ENCODE data around the gene DNAI4.
A peak's percentile ranks its signal among the peaks of the same experiment; 100 is the strongest.
"Not testable (repeated sequence)": the region's sequence is repeated elsewhere in the genome, so short reads cannot be mapped to it uniquely, and the experiment has no call there.

Gene DNAI4

DNA sequence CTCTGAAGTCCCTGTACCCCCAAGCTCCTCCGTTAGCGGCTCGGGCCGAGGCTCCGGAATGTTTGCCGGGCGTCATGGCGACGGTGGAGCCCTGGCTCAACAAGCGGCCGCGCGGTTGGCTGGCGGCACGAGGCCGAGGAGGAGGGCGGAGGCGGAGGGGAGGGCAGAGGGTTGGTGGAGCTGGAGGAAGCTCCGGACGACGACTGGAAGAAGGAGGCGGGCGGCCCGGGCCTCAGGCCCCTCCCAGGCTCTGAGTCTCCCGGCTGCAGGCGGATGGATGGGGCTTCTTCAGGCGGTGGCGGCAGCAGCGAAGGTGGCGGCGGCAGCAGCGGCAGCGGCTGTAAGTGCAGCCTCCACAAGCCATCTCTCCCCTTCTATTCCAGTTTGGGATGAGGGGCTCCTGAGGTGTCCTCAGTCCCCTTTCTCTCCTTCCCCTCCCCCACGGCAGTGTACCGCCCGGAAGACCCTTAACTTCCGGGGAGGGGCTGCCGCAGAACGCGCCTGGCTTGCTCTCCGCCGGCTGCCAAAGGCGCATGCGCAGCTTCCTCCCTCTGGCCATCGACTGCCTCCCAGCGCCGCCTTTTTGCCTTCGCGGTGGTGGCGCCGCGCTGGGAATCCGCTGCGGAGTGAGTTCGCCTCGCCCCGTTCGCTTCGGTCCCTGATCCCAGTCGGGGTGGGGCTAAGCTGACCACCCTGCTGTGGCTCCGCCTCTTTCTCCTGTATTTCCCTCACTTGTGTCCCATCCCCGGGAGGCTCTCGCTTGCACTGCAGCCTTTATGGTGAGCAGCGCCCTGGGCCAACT, at the start of gene DNAI4, which contains the start of gene MIER1:
Gene DNAI4, minus strand, starts transcription at position 101 of the 802 bp plus-strand sequence. Its CDS starts 25 bp downstream, at position 76.
Gene MIER1, plus strand, starts transcription at position 235 of the 802 bp plus-strand sequence. Its CDS starts 39 bp downstream, at position 274.
- peak; percentile 86 to 94 (median 88) for DNase-seq (ENCODE audit: low read depth in 2 of 3, low spot score in 2 of 3)

GRCh38 chr1:66968574-66968973, 43.9 kb upstream of the DNAI4 start:
- no peak for DNase-seq (ENCODE audit: low read depth in 2 of 3, low spot score in 2 of 3)

DNA sequence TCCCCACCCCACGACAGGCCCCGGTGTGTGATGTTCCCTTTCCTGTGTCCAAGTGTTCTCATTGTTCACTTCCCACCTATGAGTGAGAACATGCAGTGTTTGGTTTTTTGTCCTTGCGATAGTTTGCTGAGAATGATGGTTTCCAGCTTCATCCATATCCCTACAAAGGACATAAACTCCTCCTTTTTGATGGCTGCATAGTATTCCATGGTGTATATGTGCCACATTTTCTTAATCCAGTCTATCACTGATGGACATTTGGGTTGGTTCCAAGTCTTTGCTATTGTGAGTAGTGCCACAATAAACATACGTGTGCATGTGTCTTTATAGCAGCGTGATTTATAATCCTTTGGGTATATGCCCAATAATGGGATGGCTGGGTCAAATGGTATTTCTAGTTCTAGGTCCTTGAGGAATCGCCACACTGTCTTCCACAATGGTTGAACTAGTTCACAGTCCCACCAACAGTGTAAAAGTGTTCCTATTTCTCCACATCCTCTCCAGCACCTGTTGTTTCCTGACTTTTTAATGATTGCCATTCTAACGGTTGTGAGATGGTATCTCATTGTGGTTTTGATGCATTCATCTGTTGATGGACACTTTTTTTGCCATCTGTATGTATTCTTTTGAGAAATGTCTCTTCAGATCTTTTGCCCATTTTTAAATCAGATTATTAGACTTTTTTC, 41.7 kb upstream of the DNAI4 start:
- not testable (repeated sequence) for DNase-seq (ENCODE audit: low read depth in 2 of 3, low spot score in 2 of 3)

- DNase-seq (ENCODE audit: low read depth in 2 of 3, low spot score in 2 of 3): no peak
Measured at GRCh38 chr1:66957938-66958337, 33.3 kb upstream of the DNAI4 start.

- DNase-seq (ENCODE audit: low read depth in 2 of 3, low spot score in 2 of 3): no peak
Measured at GRCh38 chr1:66954208-66954607, 29.6 kb upstream of the DNAI4 start.

DNA sequence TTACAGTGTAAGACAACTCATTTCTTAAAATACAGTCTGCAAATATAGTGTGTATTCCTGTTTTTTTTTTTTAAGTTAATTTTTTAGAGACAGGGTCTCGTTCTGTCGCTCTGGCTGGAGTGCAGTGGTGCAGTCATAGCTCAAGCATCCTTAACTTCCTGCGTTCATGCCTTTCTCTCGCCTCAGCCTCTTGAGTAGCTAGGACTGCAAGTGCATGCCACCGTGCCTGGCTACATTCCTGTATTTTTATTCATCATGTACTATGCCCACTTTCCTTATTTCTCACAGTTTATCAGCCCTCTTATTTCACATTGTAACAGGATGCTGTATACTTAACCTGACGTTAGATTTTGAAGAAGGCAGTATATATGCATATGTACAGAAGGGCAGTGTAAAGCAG, 26.9 kb upstream of the DNAI4 start:
- DNase-seq (ENCODE audit: low read depth in 2 of 3, low spot score in 2 of 3): no peak

- no peak for DNase-seq (ENCODE audit: low read depth in 2 of 3, low spot score in 2 of 3)
Measured at GRCh38 chr1:66947267-66947666, 22.6 kb upstream of the DNAI4 start.

DNA sequence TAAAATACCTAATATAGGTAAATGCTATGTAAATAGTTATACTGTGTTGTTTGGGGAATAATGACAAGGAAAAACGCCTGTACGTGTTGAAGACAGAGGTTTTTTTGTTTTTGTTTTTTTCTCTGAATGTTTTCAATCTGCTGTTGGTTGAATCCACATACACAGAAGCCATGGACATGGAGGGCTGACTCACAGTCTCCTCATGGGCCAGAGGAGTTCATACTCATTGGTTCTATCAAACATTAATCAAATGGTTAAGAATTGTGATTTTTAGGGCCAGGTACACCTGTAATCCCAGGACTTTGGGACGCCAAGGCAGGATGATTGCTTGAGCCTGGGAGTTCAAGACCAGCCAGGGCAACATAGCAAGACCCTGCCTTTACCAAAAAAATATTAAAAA, 20.7 kb upstream of the DNAI4 start:
- no peak for DNase-seq (ENCODE audit: low read depth in 2 of 3, low spot score in 2 of 3)

- DNase-seq (ENCODE audit: low read depth in 2 of 3, low spot score in 2 of 3): no peak
Measured at GRCh38 chr1:66944330-66945274, 19.9 kb upstream of the DNAI4 start.

GRCh38 chr1:66943361-66943969, 18.8 kb upstream of the DNAI4 start:
- DNase-seq (ENCODE audit: low read depth in 2 of 3, low spot score in 2 of 3): no peak

- DNase-seq (ENCODE audit: low read depth in 2 of 3, low spot score in 2 of 3): no peak
Measured at GRCh38 chr1:66940981-66941380, 16.3 kb upstream of the DNAI4 start.

- DNase-seq (ENCODE audit: low read depth in 2 of 3, low spot score in 2 of 3): no peak
Measured at GRCh38 chr1:66938613-66939012, 14.0 kb upstream of the DNAI4 start.

- DNase-seq (ENCODE audit: low read depth in 2 of 3, low spot score in 2 of 3): no peak
Measured at GRCh38 chr1:66937529-66938234, 13.0 kb upstream of the DNAI4 start.

DNA sequence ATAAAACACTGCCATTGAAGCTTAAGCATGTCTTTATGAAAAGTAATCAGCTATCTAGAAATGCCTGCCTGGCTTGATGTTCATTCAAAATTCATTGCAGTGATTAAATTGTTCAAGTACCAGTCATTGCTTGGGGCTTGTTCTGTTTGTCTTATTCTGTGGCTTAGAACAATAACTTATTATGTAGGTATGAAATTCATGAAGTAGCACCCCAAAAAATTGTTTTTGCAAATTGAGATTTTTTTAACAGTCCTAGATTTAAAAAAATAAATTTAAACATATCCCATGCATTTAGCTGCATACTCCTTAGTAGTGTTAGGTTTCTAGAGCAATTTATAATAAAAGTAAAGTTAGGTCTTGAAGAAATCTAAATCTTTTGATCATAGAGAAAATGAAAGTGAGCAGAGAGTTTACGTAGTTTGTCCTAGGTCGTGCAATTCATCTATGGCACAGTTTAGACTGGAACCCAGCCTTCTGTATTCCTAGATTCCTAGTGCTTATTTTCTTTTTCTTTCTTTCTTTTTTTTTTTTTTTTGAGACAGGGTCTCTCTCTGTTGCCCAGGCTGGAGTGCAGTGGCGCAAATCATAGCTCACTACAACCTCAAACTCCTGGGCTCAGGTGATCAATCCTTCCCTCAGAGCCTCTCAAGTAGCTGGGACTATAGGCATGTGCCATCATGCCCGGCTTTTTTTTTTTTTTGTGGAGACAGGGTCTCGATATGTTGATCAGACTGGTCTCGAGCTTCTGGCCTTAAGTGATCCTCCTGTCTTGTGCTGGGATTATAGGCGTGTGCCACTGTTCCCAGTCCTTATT, 9.4 kb upstream of the DNAI4 start:
- no peak for DNase-seq (ENCODE audit: low read depth in 2 of 3, low spot score in 2 of 3)

DNA sequence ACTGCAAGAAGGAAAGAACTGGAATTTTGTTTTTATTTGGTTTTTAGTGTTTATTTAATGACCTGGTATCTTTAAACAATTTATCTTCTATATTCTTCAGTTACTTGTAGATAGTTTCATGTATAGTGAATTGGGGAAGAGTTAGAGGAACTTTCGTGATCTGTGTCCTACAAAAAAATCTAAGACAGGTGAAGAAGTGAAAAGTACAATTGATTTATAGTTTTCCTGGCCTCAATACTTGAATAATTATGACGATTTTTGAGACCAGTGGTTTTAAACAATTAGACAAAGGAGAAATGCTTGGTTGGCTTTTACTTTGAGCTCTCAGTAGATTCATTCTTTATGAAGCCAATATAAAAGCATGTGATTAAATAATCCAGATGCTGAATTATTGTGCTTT, 7.6 kb upstream of the DNAI4 start:
- DNase-seq (ENCODE audit: low read depth in 2 of 3, low spot score in 2 of 3): no peak

GRCh38 chr1:66931590-66931989, 6.9 kb upstream of the DNAI4 start:
- DNase-seq (ENCODE audit: low read depth in 2 of 3, low spot score in 2 of 3): no peak

DNA sequence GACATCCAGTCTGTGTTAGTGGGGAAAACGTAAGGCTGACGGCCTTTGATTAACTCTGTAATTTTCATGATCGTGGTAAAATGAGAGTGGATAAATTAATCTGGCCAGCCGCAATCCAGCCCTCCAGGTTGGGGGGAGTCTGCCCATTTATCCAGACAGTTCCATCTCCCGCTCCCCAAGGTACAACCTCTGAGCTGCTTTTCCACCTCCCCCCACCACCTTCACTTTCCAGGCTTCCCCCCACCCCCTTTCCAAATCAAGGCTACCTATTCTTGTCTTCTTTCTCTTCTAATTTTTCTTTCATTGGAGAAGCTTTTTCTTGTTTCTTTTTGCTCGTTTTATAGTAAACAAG, 6.1 kb upstream of the DNAI4 start:
- no peak for DNase-seq (ENCODE audit: low read depth in 2 of 3, low spot score in 2 of 3)

DNA sequence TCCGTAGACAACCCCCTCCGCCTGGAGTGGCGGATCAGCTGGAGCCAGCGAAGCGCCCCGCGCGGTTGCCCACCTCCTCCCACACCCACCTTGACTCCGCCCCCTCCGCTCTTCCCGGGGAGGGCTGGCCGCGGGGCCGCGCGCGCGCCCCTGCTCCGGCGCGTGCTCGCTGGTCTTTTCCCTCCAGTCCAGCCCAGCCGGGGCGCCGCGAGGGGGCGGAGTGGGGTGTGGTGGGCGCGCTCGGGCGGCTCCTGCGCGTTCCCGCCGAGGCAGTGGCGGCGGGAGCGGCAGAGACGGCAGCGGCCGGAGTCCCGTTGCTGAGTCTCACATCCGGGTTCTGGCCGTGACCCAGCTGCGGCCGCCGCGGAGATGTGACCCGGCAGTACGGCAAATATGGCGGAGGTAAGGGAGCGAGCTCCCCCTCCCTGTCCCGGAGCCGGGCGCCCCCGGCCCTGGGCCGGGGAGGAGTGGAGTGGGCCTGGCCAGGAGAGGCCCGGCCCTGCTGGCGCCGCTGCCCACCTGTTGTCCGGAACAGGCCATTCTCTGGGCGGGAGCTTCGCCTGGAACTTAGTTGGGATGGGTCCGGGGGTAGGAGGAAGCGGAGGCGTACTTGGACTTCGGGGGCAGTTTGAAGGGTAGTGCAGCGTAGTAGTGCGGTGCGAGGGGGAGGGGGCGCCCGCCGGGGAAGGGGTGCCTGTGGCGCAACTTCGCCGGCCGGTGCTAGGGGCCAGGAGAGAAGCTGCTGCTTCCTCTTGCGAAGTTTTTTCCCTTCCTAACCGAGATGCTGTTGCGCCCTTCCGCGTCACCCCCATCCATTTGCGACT, 5.6 kb upstream of the DNAI4 start:
- peak; percentile 80 to 93 (median 85) for DNase-seq (ENCODE audit: low read depth in 2 of 3, low spot score in 2 of 3)

DNA sequence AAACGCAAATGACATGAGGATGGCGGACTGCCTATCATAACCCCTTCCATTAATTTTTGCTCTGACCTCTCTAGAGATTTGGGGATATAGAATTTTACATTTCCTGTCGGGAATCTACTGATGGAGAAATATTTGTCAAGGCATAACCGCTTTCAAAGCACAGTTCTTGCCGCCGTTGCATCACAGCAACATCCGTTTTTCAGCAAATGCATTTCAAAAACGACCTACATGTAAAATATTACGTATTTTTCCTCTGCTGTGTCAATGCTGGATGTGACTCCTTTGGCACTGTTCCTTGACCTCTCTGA, 5.0 kb upstream of the DNAI4 start:
- no peak for DNase-seq (ENCODE audit: low read depth in 2 of 3, low spot score in 2 of 3)
